ENCODE data around the gene NUBP2.
A peak's percentile ranks its signal among the peaks of the same experiment; 100 is the strongest.

Gene NUBP2

GRCh38 chr16:1819611-1820010, 36.9 kb downstream of the NUBP2 start:
- Histone ChIP-seq H3K9ac (ENCODE audit: low read length) (no peak overlapping the region), H3K4me1 (ENCODE audit: insufficient read depth, low read length) (peaks cover 10% of the 10 kb centered on the region), H3K9me3 (ENCODE audit: low read length) (no peaks in the 10 kb centered on the region), H3K27ac (ENCODE audit: low read depth, low read length) (no peak overlapping the region), H3K4me3 (ENCODE audit: low read depth in 1 of 2, low read length in 2 of 2) (no peak overlapping the region), H3K27me3 (ENCODE audit: control insufficient read depth in 1 of 2, insufficient read depth in 2 of 2, low read length in 2 of 2) (no peaks in the 10 kb centered on the region), H3K36me3 (ENCODE audit: insufficient read depth, low read length) (peaks cover 45% of the 10 kb centered on the region)

DNA sequence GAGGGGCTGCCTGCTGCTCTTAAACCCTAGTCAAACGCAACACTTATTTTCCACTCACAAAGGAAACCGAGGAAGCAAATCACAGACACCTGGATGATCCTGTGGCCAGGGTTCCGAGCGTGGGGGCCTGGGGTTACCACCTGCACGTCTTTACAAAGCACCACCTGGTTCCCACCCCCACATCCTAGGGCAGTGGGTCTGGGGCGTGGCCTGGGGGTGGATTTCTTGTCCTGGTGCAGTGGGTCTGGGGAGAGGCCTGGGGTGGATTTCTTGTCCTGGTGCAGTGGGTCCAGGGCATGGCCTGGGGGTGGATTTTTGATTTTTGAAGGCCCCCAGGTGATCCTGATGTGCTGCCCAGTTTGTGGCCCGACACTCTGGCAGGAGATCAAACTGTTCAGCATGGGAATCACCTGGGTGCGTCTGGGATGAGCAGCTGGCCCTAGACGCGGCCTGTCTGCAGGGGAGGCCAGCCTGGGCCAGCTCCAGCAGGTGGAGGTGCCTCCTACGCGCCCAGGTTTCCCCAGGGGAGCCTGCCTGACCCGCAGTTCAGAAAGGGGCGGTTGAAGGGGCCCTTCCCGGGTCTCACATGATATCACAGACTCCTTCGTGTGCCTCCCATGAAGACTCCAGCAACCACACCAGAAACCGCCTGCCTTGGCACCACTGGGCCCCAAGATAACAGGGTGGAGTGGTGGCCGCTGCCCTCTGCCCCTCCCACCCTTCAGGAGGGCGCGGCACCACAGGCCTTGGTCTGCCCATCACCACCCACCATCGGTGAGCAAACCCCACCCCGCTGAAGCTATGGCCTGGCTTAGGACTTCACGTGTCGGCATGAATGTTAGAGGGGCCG, 37.6 kb downstream of the NUBP2 start:
- H3K4me3 ChIP-seq (ENCODE audit: low read depth in 1 of 2, low read length in 2 of 2): no peak overlapping the region
- peaks cover 45% of the 10 kb centered on the region for H3K36me3 ChIP-seq (ENCODE audit: insufficient read depth, low read length)
- H3K9me3 ChIP-seq (ENCODE audit: low read length): no peaks in the 10 kb centered on the region
- peaks cover 16% of the 10 kb centered on the region for H3K4me1 ChIP-seq (ENCODE audit: insufficient read depth, low read length)
- H3K9ac ChIP-seq (ENCODE audit: low read length): no peak overlapping the region
- no peaks in the 10 kb centered on the region for H3K27me3 ChIP-seq (ENCODE audit: control insufficient read depth in 1 of 2, insufficient read depth in 2 of 2, low read length in 2 of 2)
- no peak overlapping the region for H3K27ac ChIP-seq (ENCODE audit: low read depth, low read length)

- no peaks in the 10 kb centered on the region for H3K9me3 ChIP-seq (ENCODE audit: low read length)
- H3K9ac ChIP-seq (ENCODE audit: low read length): no peak overlapping the region
- H3K4me3 ChIP-seq (ENCODE audit: low read depth in 1 of 2, low read length in 2 of 2): no peak overlapping the region
- H3K36me3 ChIP-seq (ENCODE audit: insufficient read depth, low read length): peaks cover 45% of the 10 kb centered on the region
- H3K4me1 ChIP-seq (ENCODE audit: insufficient read depth, low read length): peaks cover 22% of the 10 kb centered on the region
- no peaks in the 10 kb centered on the region for H3K27me3 ChIP-seq (ENCODE audit: control insufficient read depth in 1 of 2, insufficient read depth in 2 of 2, low read length in 2 of 2)
- H3K27ac ChIP-seq (ENCODE audit: low read depth, low read length): no peak overlapping the region
Measured at GRCh38 chr16:1820946-1821290, 38.2 kb downstream of the NUBP2 start.

GRCh38 chr16:1821861-1822611, 39.3 kb downstream of the NUBP2 start:
- H3K27me3 ChIP-seq (ENCODE audit: control insufficient read depth in 1 of 2, insufficient read depth in 2 of 2, low read length in 2 of 2): no peaks in the 10 kb centered on the region

GRCh38 chr16:1822801-1823200, 40.0 kb downstream of the NUBP2 start:
- H3K27me3 ChIP-seq (ENCODE audit: control insufficient read depth in 1 of 2, insufficient read depth in 2 of 2, low read length in 2 of 2): no peaks in the 10 kb centered on the region
- H3K36me3 ChIP-seq (ENCODE audit: insufficient read depth, low read length): peaks cover 38% of the 10 kb centered on the region
- no peak overlapping the region for H3K27ac ChIP-seq (ENCODE audit: low read depth, low read length)
- H3K9me3 ChIP-seq (ENCODE audit: low read length): no peaks in the 10 kb centered on the region
- H3K9ac ChIP-seq (ENCODE audit: low read length): no peak overlapping the region
- no peak overlapping the region for H3K4me3 ChIP-seq (ENCODE audit: low read depth in 1 of 2, low read length in 2 of 2)
- peaks cover 25% of the 10 kb centered on the region for H3K4me1 ChIP-seq (ENCODE audit: insufficient read depth, low read length)

More at GRCh38 chr16:1821861-1822611, 39.3 kb downstream of the NUBP2 start:
- Histone ChIP-seq H3K9me3 (ENCODE audit: low read length) (no peaks in the 10 kb centered on the region), H3K27ac (ENCODE audit: low read depth, low read length) (no peak overlapping the region), H3K4me3 (ENCODE audit: low read depth in 1 of 2, low read length in 2 of 2) (no peak overlapping the region), H3K9ac (ENCODE audit: low read length) (no peak overlapping the region), H3K4me1 (ENCODE audit: insufficient read depth, low read length) (peaks cover 22% of the 10 kb centered on the region), H3K36me3 (ENCODE audit: insufficient read depth, low read length) (peaks cover 38% of the 10 kb centered on the region)

DNA sequence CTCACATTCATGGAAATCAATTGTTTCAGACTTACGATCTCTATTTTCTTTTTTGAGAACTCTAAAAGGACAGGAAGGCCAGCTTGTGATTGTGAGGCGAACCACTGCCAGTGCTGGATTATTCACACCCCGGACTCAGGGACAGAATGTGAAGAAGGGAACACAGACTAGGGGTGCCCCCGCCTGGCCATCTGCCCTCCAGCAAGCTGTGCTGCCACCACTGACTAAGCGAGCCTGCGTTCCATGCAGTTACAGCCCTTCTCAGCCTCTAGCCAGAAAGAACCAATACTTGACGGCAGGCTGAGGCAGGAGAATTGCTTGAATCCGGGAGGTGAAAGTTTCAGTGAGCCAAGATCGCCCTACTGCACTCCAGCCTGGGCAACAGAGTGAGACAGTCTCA, 41.1 kb downstream of the NUBP2 start:
- Histone ChIP-seq H3K9ac (ENCODE audit: low read length) (no peak overlapping the region), H3K27ac (ENCODE audit: low read depth, low read length) (no peak overlapping the region), H3K9me3 (ENCODE audit: low read length) (no peaks in the 10 kb centered on the region), H3K27me3 (ENCODE audit: control insufficient read depth in 1 of 2, insufficient read depth in 2 of 2, low read length in 2 of 2) (no peaks in the 10 kb centered on the region), H3K36me3 (ENCODE audit: insufficient read depth, low read length) (peaks cover 38% of the 10 kb centered on the region), H3K4me3 (ENCODE audit: low read depth in 1 of 2, low read length in 2 of 2) (no peak overlapping the region), H3K4me1 (ENCODE audit: insufficient read depth, low read length) (peaks cover 35% of the 10 kb centered on the region)

GRCh38 chr16:1825381-1825863, 42.7 kb downstream of the NUBP2 start:
- H3K9me3 ChIP-seq (ENCODE audit: low read length): no peaks in the 10 kb centered on the region
- peak overlapping the region; percentile 44 for H3K9ac ChIP-seq (ENCODE audit: low read length)
- peaks cover 42% of the 10 kb centered on the region for H3K4me1 ChIP-seq (ENCODE audit: insufficient read depth, low read length)
- no peak overlapping the region for H3K27ac ChIP-seq (ENCODE audit: low read depth, low read length)
- H3K36me3 ChIP-seq (ENCODE audit: insufficient read depth, low read length): peaks cover 29% of the 10 kb centered on the region
- peak overlapping the region; percentile 66 to 75 for H3K4me3 ChIP-seq (ENCODE audit: low read depth in 1 of 2, low read length in 2 of 2)
- H3K27me3 ChIP-seq (ENCODE audit: control insufficient read depth in 1 of 2, insufficient read depth in 2 of 2, low read length in 2 of 2): no peaks in the 10 kb centered on the region

- no peaks in the 10 kb centered on the region for H3K27me3 ChIP-seq (ENCODE audit: control insufficient read depth in 1 of 2, insufficient read depth in 2 of 2, low read length in 2 of 2)
- H3K9me3 ChIP-seq (ENCODE audit: low read length): no peaks in the 10 kb centered on the region
- H3K4me1 ChIP-seq (ENCODE audit: insufficient read depth, low read length): peaks cover 42% of the 10 kb centered on the region
- peak overlapping the region; percentile 66 to 75 for H3K4me3 ChIP-seq (ENCODE audit: low read depth in 1 of 2, low read length in 2 of 2)
- peak overlapping the region; percentile 49 for H3K27ac ChIP-seq (ENCODE audit: low read depth, low read length)
- H3K9ac ChIP-seq (ENCODE audit: low read length): peak overlapping the region; percentile 44
- peaks cover 28% of the 10 kb centered on the region for H3K36me3 ChIP-seq (ENCODE audit: insufficient read depth, low read length)
Measured at GRCh38 chr16:1825864-1826690, 43.3 kb downstream of the NUBP2 start.

DNA sequence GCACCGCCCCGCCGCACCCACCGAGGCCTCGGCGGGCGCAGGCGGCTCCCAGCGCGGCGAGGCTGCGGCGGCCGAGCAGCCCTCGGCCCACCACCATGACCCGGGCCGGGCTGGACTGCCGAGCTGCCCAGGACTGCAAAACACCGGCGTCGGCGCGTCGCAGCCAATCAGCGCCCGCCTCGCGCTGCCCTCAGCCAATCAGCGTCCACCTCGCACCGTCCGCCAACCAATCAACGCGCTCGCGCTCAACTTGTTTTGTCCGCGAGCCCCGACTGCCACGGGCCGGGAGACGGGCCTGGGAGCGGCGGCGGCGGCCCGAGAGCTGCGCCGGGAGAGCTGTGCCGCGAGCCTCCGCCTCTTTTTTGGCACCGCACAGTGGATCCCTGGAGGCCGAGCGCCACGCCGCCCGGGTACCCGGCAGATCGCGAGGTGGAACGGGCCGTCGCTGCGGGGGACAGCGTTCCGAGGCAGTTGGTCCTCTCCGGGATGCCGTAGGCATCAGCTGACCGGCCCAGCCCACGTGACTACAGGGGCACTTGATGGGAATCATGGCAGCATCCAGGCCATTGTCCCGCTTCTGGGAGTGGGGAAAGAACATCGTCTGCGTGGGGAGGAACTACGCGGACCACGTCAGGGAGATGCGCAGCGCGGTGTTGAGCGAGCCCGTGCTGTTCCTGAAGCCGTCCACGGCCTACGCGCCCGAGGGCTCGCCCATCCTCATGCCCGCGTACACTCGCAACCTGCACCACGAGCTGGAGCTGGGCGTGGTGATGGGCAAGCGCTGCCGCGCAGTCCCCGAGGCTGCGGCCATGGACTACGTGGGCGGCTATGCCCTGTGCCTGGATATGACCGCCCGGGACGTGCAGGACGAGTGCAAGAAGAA, 44.2 kb downstream of the NUBP2 start, which contains the start of the genes FAHD1 and HAGH:
TSS of gene FAHD1 (plus strand) at position 516 of the 883 bp plus-strand sequence. CDS start at position 549, 33 bp downstream.
TSS of gene HAGH (minus strand) at position 135 of the 883 bp plus-strand sequence. CDS start at position 97, 38 bp downstream.
- H3K4me3 ChIP-seq (ENCODE audit: low read depth in 1 of 2, low read length in 2 of 2): peak within 1 kb of the TSS; percentile 93 to 99
- no peaks in the 10 kb centered on the region for H3K9me3 ChIP-seq (ENCODE audit: low read length)
- H3K36me3 ChIP-seq (ENCODE audit: insufficient read depth, low read length): peaks cover 25% of the 10 kb centered on the region
- peak within 1 kb of the TSS; percentile 84 for H3K27ac ChIP-seq (ENCODE audit: low read depth, low read length)
- no peaks in the 10 kb centered on the region for H3K27me3 ChIP-seq (ENCODE audit: control insufficient read depth in 1 of 2, insufficient read depth in 2 of 2, low read length in 2 of 2)
- H3K4me1 ChIP-seq (ENCODE audit: insufficient read depth, low read length): peaks cover 42% of the 10 kb centered on the region
- H3K9ac ChIP-seq (ENCODE audit: low read length): peak within 1 kb of the TSS; percentile 44

DNA sequence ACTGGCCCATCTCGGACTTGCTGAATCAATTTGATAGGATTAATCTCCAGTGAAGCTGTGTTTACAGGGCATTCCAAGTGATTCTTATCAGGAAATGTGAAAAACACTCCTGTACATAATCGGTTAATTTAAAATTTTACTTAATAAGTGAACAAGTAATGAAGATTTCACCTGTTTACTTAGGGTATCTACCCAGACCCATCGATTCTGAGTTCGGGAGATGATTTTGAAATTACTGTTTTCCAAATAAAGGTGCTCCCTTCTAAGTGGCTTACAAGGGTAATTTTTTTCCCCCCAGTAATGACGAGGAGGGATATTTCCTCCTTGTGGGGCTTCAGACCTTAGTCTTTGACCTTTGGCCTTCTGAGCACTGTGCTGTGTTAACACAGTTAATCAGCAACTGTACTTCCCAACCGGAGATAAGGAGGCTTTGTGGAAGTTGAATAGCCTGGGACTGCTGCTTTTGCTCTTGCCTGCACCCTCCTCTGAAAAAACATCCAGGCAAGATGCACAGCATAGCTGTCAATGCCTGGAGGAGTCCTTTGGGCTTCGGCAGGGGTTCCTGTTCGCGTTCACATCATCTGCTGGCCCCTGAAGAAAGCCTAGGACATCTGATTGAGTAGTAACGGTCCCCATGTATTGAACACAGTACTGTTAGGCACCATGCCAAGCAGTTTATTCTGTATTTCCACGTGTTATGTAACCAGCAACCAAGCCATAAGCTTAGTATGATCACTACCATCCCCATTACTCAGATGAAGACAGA, 46.1 kb downstream of the NUBP2 start:
- Histone ChIP-seq H3K9ac (ENCODE audit: low read length) (no peak overlapping the region), H3K36me3 (ENCODE audit: insufficient read depth, low read length) (peaks cover 15% of the 10 kb centered on the region), H3K4me1 (ENCODE audit: insufficient read depth, low read length) (peaks cover 40% of the 10 kb centered on the region), H3K4me3 (ENCODE audit: low read depth in 1 of 2, low read length in 2 of 2) (peak overlapping the region in 1 of 2 donors; percentile 41), H3K27me3 (ENCODE audit: control insufficient read depth in 1 of 2, insufficient read depth in 2 of 2, low read length in 2 of 2) (no peaks in the 10 kb centered on the region), H3K9me3 (ENCODE audit: low read length) (no peaks in the 10 kb centered on the region), H3K27ac (ENCODE audit: low read depth, low read length) (no peak overlapping the region)
